SH-SY5Y (cell line): ENCODE data around the gene NXPE3.

Experiments used
- GATA2 ChIP-seq: IDR thresholded peaks from 2 replicates; pipeline ENCODE4 v1.6.1; 2011; ENCODE audit warnings: mild to moderate bottlenecking, low read depth, low read length
- GATA3 ChIP-seq: IDR thresholded peaks from 2 replicates; pipeline ENCODE4 v1.6.1; 2011; ENCODE audit warnings: low read depth, mild to moderate bottlenecking, low read length, moderate library complexity

- TF ChIP-seq GATA2: no peak
- TF ChIP-seq GATA3: no peak
These were observed 72.2 kb downstream of the NXPE3 start for GRCh38 chr3:101851072-101851770.
